GM23338 (cell line): ENCODE data around the gene CCNL1. TPM values are rescaled to one million over a fixed set of nuclear protein-coding genes. Genes with fewer than 3 reads are reported as not detected.

Experiments
- ATAC-seq: fragments of 200-7000 bp; cut with Tn5 transposase; 3 replicates; pipeline ENCODE4 v1.9.1; 2020
- DNase-seq: peaks from one replicate; pipeline ENCODE4 v3.0.0-alpha.2; 2015; ENCODE audit warnings: low spot score
- H2AFZ ChIP-seq: fragments of 200-600 bp; sonication (generic); 2 replicates; pipeline ENCODE4 v1.8.0; 2016; ENCODE audit warnings: antibody characterized with exemption, mild to moderate bottlenecking, moderate library complexity
- H3F3A ChIP-seq: fragments of 200-600 bp; sonication (generic); replicated peaks from 2 replicates; pipeline ENCODE4 v1.8.0; 2017; ENCODE audit warnings: antibody characterized with exemption, mixed run types, low read depth
- H3K27ac ChIP-seq: fragments of 200-600 bp; sonication (generic); 2 replicates; pipeline ENCODE4 v1.6.1; 2016; ENCODE audit warnings: low read depth
- H3K27me3 ChIP-seq: fragments of 200-600 bp; sonication (generic); 2 replicates; pipeline ENCODE4 v1.8.0; 2016; ENCODE audit warnings: mild to moderate bottlenecking, mixed run types, moderate library complexity; ENCODE audit not compliant: insufficient read depth
- H3K36me3 ChIP-seq: fragments of 200-600 bp; sonication (generic); 2 replicates; pipeline ENCODE4 v1.8.0; 2016; ENCODE audit warnings: mild to moderate bottlenecking; ENCODE audit not compliant: insufficient read depth
- H3K4me1 ChIP-seq: fragments of 200-600 bp; sonication (generic); 2 replicates; pipeline ENCODE4 v1.8.0; 2016; ENCODE audit warnings: mild to moderate bottlenecking, moderate library complexity; ENCODE audit not compliant: insufficient read depth
- H3K4me2 ChIP-seq: fragments of 200-600 bp; sonication (generic); 2 replicates; pipeline ENCODE4 v1.7.1; 2017; ENCODE audit warnings: mixed run types
- H3K4me3 ChIP-seq: fragments of 200-600 bp; sonication (generic); 2 replicates; pipeline ENCODE4 v1.6.1; 2016; ENCODE audit warnings: mixed run types
- H3K79me2 ChIP-seq: fragments of 200-600 bp; sonication (generic); replicated peaks from 2 replicates; pipeline ENCODE4 v1.8.0; 2017; ENCODE audit warnings: mild to moderate bottlenecking; ENCODE audit not compliant: insufficient read depth
- H3K9me2 ChIP-seq: fragments of 200-600 bp; sonication (generic); 2 replicates; pipeline ENCODE4 v1.8.0; 2017; ENCODE audit not compliant: insufficient read depth
- H4K20me1 ChIP-seq: fragments of 200-600 bp; sonication (generic); replicated peaks from 2 replicates; pipeline ENCODE4 v1.8.0; 2017; ENCODE audit warnings: mild to moderate bottlenecking; ENCODE audit not compliant: insufficient read depth
- H3K27ac Mint-ChIP-seq: 2 replicates; pipeline ENCODE4 v1.8.0; 2020; ENCODE audit warnings: inconsistent platforms, mild to moderate bottlenecking, moderate library complexity, mixed read lengths
- H3K27me3 Mint-ChIP-seq: 3 replicates; pipeline ENCODE4 v1.8.0; 2022; ENCODE audit warnings: low read depth, mild to moderate bottlenecking, moderate library complexity, mixed read lengths, inconsistent platforms; ENCODE audit not compliant: insufficient read depth, poor library complexity
- H3K36me3 Mint-ChIP-seq: 3 replicates; pipeline ENCODE4 v1.8.0; 2021; ENCODE audit warnings: low read depth, mild to moderate bottlenecking, inconsistent platforms, moderate library complexity, mixed read lengths
- H3K4me1 Mint-ChIP-seq: 3 replicates; pipeline ENCODE4 v1.8.0; 2020; ENCODE audit warnings: mild to moderate bottlenecking, inconsistent platforms, mixed read lengths
- H3K4me3 Mint-ChIP-seq: 3 replicates; pipeline ENCODE4 v1.8.0; 2021; ENCODE audit warnings: moderate library complexity, mild to moderate bottlenecking, inconsistent platforms, mixed read lengths
- H3K9me3 Mint-ChIP-seq: 3 replicates; pipeline ENCODE4 v1.8.0; 2020; ENCODE audit warnings: moderate library complexity, mild to moderate bottlenecking, inconsistent platforms, mixed read lengths
- CREB1 ChIP-seq: fragments of 250-450 bp; sonication (Bioruptor Pico); IDR thresholded peaks from 2 replicates; pipeline ENCODE4 v1.5.0; 2020; ENCODE audit warnings: low read depth, mild to moderate bottlenecking, moderate library complexity
- EZH2 ChIP-seq: fragments of 200-600 bp; sonication (generic); IDR thresholded peaks from one replicate; pipeline ENCODE4 v1.8.0; 2017; ENCODE audit warnings: antibody characterized with exemption, mild to moderate bottlenecking, low read depth; ENCODE audit not compliant: unreplicated experiment
- EZH2phosphoT487 ChIP-seq: fragments of 200-600 bp; sonication (generic); IDR thresholded peaks from one replicate; pipeline ENCODE4 v1.8.1; 2018; ENCODE audit warnings: antibody characterized with exemption; ENCODE audit not compliant: unreplicated experiment
- NANOG ChIP-seq: IDR thresholded peaks from 2 replicates; pipeline ENCODE4 v1.6.1; 2016; ENCODE audit warnings: antibody characterized with exemption, borderline replicate concordance
- POLR2AphosphoS5 ChIP-seq: IDR thresholded peaks from 2 replicates; pipeline ENCODE4 v1.6.1; 2016; ENCODE audit warnings: antibody characterized with exemption, low read depth
- REST ChIP-seq: IDR thresholded peaks from one replicate; pipeline ENCODE4 v1.6.1; 2018; ENCODE audit warnings: antibody characterized with exemption; ENCODE audit not compliant: unreplicated experiment
- ZNF114 ChIP-seq: fragments of 250-450 bp; sonication (Bioruptor Pico); IDR thresholded peaks from 2 replicates; pipeline ENCODE4 v1.5.0; 2020; ENCODE audit warnings: mild to moderate bottlenecking, moderate library complexity
- polyA plus RNA-seq: library from polyadenylated mRNA; unstranded; fragments of >200 nt; fragmentation: Nextera tagmentation; extraction: Ambion mirVana; gene quantifications from 2 replicates; pipeline ENCODE4 v1.2.1, GENCODE V29; 2016
- total RNA-seq: library from RNA; depleted of rRNA; stranded (reverse); fragments of >200 nt; shearing (Covaris generic); gene quantifications from 2 replicates; pipeline ENCODE4 v1.2.3, GENCODE V29; 2014

CCNL1 gene
- total and polyA plus RNA-seq, 2 experiments from 2014 or later, result 108 to 134 TPM

DNA sequence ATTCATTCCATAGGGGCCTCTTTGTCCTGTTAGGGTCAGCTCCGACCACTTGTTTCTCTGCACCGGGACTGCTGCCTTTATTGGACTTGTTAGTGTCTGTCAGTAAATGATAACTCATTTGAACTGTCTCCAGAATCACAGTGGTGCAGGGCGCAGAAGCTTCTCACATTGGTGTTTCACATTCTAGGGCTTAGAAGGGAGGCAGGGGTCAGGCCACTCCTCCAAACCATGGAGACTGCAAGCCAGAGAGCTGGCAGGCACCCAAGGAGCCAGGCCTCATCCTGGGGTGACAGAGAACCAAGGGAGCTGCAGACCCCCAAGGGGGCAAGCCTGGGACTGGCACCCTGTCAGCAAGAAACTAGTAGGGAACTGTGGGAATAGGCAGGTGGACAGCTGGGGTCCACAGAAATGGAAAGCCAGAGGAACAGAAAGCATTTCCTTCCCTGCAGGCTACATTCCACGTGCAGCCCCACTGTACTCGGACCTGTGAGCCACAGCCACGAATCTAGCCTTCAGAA is 49.1 kb downstream of the CCNL1 start:
- ATAC-seq, result no peak
- Histone ChIP-seq H3K4me2 (no peak overlapping the region), H3K27ac (no peak overlapping the region)

DNA sequence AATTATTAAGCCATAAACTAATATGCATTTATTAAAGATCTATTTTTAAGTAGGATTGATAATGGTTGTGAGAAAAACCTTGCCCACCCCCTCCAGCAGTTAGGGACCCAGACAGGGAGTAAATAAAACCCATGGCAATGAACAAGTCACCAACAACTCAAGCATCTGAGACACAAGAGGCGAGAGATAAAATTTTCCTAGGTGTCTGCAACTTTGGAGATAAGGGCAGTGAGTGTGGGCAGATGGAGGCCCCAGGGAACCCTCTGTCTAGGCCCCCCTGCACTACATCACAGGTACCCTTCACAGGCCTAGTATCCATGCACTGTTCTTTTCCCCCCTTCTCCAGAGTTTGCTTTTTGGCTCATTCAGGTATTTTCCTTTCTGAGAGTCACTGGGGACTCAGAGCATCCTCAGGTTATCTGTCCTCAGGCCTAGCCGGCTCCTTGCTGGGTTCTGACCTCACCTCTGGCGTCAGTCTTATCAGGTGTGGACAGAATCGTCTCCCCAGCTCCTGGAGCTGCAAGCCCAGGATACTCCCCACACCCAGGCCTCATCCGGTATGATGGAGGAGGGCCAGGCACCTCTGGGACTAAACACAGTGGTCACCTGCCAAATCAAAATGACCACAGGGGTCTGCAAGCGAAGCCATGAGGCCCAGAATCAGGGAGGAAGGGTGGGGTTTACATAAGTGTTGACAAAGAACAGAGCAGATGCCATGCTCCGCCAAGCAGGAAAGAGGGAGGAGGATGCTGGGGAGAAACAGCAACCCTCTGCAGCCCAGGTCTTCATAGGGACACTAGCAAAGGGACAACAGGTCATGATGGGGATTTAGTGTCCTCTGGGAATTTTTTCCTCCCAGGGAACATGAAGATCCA is 50.4 kb downstream of the CCNL1 start:
- H3K27me3 ChIP-seq, result no peaks in the 10 kb centered on the region
- no peak overlapping the region for H2AFZ ChIP-seq
- H3K9me3 Mint-ChIP-seq, result no peaks in the 10 kb centered on the region
- H3K4me3 Mint-ChIP-seq, result no peak overlapping the region
- no peaks in the 10 kb centered on the region for H3K79me2 ChIP-seq
- peaks cover 9% of the 10 kb centered on the region for H3K4me1 ChIP-seq
- H3K36me3 Mint-ChIP-seq, result no peaks in the 10 kb centered on the region
- H3K4me2 ChIP-seq, result no peak overlapping the region
- ATAC-seq (no peak), DNase-seq (no peak)
- H3K27ac Mint-ChIP-seq, result no peak overlapping the region
- H4K20me1 ChIP-seq, result no peaks in the 10 kb centered on the region
- H3K27me3 Mint-ChIP-seq, result peaks cover 3% of the 10 kb centered on the region
- H3F3A ChIP-seq, result no peaks in the 10 kb centered on the region
- H3K4me3 ChIP-seq, result no peak overlapping the region
- TF ChIP-seq EZH2phosphoT487 (no peak), ZNF114 (CRISPR knock-in tag) (no peak), POLR2AphosphoS5 (no peak), NANOG (no peak)
- no peak overlapping the region for H3K27ac ChIP-seq
- no peaks in the 10 kb centered on the region for H3K9me2 ChIP-seq
- H3K36me3 ChIP-seq, result no peaks in the 10 kb centered on the region
- peaks cover 23% of the 10 kb centered on the region for H3K4me1 Mint-ChIP-seq

More for the DNA sequence above, 49.1 kb downstream of the CCNL1 start:
- no peaks in the 10 kb centered on the region for H3K79me2 ChIP-seq
- H3K36me3 ChIP-seq, result no peaks in the 10 kb centered on the region
- no peaks in the 10 kb centered on the region; the same call in 1 of the 2 replicates for H3K9me2 ChIP-seq
- TF ChIP-seq REST (no peak), EZH2 (no peak), CREB1 (CRISPR knock-in tag) (no peak)
- H4K20me1 ChIP-seq, result no peaks in the 10 kb centered on the region
- Mint-ChIP-seq H3K36me3 (no peaks in the 10 kb centered on the region), H3K27me3 (peaks cover 5% of the 10 kb centered on the region), H3K4me3 (no peak overlapping the region), H3K4me1 (peaks cover 14% of the 10 kb centered on the region), H3K27ac (no peak overlapping the region), H3K9me3 (no peaks in the 10 kb centered on the region)
- no peak overlapping the region for H2AFZ ChIP-seq
- H3K4me1 ChIP-seq, result no peaks in the 10 kb centered on the region; the same call in 1 of the 2 replicates
- H3K27me3 ChIP-seq, result no peaks in the 10 kb centered on the region
- H3K4me3 ChIP-seq, result no peak overlapping the region
- no peaks in the 10 kb centered on the region for H3F3A ChIP-seq
- DNase-seq, result no peak
